ENCODE measurements around the gene PLXND1. TPM values are rescaled to one million over a fixed set of nuclear protein-coding genes. Genes with fewer than 3 reads are reported as not detected.
"Not testable (repeated sequence)": the region's sequence is repeated elsewhere in the genome, so short reads cannot be mapped to it uniquely, and the experiment has no call there.

Gene PLXND1
- total RNA-seq, 1 donor from 2014 or later = 14.3 TPM

DNA sequence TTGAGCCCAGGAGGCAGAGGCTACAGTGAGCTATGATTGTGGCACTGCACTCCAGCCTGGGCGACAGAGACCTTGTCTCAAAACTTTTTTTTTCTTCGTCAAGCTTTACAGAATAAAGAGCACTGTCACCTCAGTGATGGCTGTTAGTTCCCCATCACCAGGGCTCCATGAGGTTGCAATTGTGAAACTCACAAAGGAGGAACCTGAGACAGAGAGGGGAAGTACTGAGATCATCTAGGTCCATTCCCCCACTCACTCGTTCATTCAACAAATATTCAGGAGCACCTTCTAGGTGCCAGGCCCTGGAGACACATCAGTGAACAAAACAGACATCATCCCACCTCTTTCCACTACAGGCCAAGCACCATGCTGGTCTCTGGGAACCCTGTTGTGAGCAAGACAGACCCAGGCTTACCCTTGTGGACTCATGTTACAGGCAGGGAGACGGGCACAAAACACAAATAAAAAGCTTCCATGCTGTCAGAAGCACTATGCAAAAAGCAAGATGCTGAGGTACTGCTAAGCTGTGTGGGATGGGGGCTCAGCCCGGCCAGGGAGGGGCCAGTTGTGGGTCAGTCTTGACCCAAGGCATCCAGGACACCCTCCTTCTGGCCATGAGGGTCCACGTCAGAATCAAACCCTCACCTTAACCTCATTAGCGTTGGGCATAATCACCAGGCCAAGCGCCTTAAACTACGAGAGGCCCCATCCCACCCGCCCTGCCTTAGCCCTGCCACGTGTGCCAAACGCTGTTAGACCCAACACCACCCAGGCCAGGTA, 80.2 kb downstream of the PLXND1 start:
- no peak for DNase-seq

DNA sequence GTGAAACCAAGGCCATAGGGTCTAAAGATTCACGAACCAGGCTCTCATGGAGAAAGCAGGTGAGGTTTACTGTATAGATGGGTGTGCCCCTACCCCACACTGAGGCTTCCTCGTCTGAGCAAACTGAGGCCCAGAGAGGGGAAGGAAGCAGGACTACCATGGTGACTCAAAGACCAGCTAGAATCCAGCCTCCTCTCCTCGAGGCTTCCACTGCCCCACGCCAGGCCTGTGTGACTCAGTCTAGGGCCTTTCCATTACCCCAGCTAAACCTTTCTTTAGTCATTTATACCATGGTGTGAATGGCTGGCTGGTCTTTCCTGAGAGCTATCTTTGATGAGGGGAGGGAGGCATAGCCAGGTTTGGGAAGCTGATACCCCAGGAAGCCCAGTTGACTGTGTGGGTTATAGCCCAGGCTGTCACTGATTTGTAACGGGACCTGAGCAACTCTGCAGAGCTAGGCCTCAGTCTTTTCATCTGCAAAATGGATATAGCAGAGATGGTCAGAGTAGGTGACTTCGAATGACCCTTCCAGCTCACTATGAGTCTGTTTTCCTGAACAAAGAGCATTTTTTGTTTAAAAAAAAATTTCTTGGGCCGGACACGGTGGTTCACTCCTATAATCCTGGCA, 81.0 kb downstream of the PLXND1 start:
- no peak for DNase-seq

DNA sequence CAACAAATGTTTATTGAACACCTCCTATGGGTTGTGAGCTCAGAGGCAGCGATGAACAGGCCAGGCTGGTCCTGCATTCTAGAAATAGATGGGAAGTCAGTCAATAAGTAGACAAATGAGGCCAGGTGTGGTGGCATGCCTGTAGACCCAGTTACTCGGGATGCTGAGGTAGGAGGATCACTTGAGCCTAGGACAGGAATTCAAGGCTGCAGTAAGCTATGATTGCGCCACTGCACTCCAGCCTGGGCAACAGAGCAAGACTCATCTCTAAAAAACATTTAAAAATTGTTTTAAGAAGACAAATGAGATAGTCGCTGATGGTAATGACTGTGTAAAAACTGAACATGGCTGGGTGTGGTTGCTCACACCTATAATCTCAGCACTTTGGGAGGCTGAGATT, 82.4 kb downstream of the PLXND1 start:
- no peak for DNase-seq

DNA sequence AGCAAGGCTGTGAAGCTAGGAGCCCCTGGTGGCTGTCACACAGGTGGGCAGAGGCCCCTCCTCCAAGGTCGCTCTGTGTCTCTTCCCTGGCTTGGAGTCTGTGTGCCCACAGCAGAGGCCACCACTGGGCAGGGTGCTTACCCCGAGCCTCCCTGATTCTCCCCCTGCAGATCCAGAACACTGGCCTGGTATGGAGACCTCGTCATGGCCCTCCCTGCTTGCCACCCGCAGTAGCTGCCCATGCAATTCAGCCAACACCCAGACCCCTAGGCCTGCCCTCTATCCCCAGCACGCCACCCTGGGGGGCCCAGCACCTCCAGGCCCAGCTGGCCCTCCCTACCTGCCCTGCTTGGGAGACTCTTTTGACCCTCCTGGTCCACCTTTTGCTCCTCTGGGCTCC, 83.5 kb downstream of the PLXND1 start:
- DNase-seq = no peak

- DNase-seq = no peak
Measured at GRCh38 chr3:129521611-129522010, 84.9 kb downstream of the PLXND1 start.

DNA sequence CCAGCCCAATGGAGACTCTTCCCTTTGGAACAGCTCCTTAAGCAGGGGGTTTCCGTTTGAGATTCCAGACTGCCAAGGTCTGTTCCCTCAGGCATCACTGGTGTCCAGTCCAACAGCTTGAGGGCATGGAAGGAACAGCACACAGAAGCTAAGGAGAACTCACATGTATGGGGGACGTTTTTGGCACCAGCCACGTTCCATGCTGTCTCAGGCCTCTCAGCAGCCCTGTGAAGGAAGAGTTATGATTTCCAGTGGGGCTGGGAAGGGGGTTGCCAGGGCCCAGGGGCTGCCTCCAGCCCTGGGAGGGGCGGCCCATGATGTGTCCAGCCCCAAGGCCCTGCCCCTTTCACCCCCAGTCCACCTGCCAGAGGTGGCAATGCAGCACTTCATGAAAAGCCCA, 85.5 kb downstream of the PLXND1 start:
- DNase-seq = no peak

DNA sequence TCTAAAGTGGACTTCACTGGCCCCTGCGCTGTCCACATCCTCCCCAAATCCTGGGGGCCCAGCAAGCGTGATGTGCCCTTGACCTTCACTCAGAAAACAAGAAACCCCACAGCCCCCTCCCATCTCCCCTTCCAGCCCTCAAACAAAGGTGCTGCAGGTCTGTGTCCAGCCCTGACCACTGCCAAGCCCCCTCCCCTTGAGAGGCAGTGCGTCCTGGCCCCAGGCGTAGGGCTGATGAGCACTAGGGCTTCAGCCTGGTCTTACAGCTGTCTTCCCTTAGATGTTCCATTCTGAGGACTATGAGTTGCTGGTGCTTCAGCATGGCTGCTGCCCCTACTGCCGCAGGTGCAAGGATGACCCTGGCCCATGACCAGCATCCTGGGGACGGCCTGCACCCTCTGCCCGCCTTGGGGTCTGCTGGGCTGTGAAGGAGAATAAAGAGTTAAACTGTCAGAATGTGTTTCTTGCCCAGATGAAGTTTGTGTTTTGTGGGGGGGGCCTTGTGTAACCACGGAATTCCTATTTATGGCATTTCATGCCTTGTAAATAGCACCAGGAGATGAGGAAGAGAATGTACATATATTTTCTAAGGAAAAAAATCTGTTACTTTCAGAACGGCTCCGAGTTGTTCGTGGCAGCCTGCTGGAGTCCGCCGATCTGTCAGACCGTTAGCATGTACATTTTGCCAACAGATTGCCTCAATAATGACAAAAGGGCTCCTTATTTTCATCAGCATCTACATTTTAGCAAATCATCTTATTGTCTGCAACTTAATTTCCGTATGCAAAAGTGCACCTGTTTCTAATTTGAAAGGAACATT, 86.4 kb downstream of the PLXND1 start:
- DNase-seq = no peak

GRCh38 chr3:129519449-129519848, 87.0 kb downstream of the PLXND1 start:
- no peak for DNase-seq

DNA sequence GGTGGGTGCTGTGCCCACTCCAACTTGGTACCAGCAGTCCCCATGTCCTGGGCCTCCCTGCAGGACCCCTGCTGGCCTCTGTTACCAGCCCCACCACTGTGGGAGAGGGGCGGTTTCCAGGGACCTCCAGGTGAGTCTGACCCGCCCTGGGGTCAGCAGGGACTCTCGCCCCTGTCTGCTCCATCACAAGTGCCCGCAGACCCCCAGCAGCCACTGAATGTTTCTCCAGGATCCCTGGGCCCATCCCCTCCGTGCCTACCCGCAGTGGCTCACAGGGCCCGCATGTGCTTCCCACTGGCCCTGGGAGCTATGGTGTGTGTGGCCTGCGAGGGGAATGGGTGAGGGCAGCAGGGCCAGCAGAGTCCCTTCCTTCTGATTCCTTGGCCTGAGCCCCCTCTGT, 87.9 kb downstream of the PLXND1 start:
- no peak for DNase-seq

GRCh38 chr3:129518038-129518561, 88.4 kb downstream of the PLXND1 start:
- DNase-seq = no peak

DNA sequence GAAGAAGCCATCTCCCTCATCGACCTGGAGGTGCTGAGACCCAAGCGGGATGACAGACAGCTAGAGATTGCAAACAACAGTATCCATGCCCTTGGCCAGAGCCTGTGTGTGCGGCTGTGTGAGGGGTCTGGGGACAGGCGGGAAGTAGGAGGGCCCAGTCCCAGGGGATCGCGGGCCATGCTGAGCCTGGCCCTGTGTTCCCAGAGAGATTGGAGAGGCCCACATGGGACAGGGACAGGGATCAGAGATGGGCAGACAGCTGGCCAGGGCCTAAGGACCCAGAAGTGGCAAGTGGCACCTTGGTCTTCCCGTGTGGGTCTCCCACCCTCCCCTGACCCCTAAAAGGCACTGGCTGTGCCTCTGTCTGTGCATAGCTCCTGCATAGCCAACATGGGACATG, 89.0 kb downstream of the PLXND1 start:
- no peak for DNase-seq

- not testable (repeated sequence) for DNase-seq
Measured at GRCh38 chr3:129515821-129516432, 90.5 kb downstream of the PLXND1 start.

GRCh38 chr3:129515108-129515820, 91.2 kb downstream of the PLXND1 start:
- peak; percentile 13 for DNase-seq

DNA sequence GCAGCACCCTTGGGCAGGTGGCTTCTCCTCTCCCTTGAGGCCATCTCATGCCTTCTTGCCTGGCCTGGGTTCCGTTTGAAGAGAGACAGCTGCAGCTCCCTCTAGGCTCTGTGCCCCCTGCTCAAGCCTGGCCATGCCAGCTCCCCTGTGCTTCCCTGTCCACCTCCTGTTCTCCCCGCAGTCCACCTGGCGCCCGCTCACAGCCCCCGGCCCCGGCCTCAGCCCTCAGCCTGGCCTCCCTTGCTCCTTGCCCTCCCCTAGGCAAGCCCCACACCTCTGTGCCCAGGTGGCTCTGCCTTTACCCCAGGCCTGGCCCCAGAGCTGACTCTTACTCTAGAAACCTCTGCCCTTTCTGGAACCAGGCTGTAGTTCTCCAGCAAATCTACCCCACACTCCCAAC, 91.9 kb downstream of the PLXND1 start:
- no peak for DNase-seq

DNA sequence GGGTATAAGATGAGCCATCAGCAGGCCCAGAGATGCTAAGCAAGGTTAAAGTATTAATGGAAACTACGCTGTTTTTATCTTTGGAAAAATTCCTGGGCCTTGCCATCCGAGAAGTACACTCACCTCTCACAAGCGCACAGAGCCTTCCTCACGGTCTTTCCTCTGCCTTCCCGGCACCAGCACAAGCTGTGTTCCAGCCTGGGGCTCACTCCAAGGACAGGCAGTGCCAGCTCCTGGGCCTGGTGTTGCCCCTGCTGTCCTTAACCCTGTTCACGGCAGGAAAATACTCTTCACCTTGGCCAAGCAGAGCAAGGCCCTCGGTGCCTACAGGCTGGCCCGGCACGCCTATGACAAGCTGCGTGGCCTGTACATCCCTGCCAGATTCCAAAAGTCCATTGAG, 92.4 kb downstream of the PLXND1 start:
- DNase-seq = no peak

DNA sequence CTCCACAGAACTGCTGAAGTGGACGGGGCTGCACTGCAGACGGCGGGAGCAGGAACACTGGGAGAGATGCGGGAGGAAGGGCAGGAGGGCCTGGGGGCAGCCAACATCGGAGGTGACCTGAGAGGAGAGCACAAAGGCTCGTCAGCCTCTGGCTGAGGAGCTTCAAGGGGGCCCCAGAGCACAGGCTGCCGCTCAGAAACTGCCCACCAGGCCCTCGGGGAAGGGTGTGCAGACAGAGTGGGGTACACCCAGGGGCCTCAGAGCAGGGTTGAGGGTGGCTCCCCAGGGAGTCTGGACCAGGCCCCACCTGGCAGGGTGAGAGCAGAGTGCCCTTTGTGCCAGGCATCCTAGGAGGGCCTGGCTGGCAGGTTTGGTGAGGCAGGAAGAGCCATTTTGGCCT, 92.8 kb downstream of the PLXND1 start:
- DNase-seq = no peak

GRCh38 chr3:129512595-129512994, 93.9 kb downstream of the PLXND1 start:
- DNase-seq = no peak

GRCh38 chr3:129507181-129507831, 99.2 kb downstream of the PLXND1 start:
- DNase-seq = peak; percentile 68

DNA sequence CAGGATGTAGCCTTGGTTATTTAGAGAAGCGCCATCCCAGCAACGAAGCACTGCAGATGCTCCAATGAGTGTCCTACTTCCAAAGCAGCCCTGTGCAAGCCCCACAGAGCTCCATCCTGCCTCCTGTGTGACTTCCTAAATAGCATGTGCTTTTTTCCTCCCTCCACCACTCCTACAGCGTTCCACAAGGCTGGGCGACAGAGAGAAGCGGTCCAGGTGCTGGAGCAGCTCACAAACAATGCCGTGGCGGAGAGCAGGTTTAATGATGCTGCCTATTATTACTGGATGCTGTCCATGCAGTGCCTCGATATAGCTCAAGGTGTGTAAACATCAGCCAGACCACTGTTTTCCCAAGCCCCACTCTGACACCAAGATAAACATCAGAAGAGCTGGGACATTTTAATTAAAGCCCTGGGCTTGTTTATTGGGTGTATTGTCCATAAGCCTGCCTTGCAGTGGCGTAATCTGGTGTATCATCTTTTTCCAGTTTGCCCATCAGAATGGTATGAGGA, 100.2 kb downstream of the PLXND1 start:
- peak; percentile 61 for DNase-seq

DNA sequence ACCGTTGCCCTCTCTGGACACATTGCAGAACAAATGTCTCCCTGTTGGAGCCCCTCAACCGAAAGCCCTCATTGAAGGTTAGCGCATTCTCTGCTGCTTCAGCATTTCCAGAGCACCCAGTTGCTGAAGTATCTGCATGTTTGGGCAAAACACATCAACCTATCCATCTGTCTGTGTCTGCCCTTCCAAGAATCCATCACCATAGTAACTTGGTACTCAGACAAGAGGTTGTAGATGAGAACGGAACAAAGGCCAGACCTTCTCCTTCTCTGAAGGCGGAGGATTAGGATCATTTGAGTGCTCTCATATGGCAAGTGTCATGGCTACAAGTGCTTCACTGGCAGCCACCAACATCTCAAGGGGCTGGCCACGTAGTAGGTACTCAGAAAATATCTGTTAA, 101.1 kb downstream of the PLXND1 start:
- DNase-seq = no peak
